ENCODE data around the gene LTB4R. TPM values are rescaled to one million over a fixed set of nuclear protein-coding genes. Genes with fewer than 3 reads are reported as not detected.

LTB4R gene
- polyA plus RNA-seq, 1 donor from 2014 or later: 4.3 TPM

DNA sequence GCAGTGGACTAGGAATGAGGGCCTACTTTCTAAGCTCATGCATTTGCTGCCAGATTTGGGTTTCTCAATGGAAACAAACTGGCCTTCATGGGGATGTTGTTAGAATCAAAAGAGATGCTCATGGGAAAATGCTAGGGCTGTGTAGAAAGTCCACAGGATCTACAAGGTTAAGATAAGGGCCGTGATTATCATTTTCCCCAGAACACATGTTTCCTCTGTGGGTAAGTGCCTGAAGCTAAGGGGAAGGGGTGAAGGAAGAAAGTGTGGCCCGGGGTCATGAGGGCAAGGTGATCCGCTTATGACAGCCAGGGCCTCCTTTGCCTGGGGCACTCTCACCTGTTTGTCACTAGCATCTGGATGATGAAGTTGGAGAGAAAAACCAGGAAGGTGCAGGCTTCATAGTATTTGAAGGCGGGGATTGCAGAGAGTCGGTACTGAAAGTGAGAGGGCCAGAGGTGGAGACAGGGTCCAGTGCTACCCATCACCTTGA lies 13.8 kb downstream of the LTB4R start:
- H3K9ac ChIP-seq (ENCODE audit: low read length): no peak overlapping the region
- H3K9me3 ChIP-seq (ENCODE audit: low read length): no peaks in the 10 kb centered on the region

DNA sequence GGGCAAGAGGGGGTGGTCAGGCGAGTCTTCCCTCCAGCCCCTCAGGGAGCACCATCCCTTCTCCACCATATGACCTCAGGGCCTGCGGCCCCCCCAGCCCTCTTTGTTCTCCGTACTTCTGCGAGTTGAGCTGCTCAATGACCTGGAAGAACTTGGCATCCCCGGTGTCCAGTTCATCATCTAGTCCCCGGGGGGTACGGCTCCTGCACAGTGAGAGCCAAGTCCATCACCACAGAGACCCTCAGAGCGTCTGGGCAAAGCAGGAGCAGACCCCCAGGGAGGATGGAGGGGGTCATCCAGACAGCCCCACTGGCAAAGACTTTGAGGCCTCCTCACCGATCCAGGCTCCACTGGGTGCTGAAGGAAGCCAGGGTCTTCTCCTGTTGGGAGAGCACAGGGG lies 14.7 kb downstream of the LTB4R start:
- Histone ChIP-seq H3K36me3 (ENCODE audit: insufficient read depth, low read length) (no peaks in the 10 kb centered on the region), H3K9ac (ENCODE audit: low read length) (no peak overlapping the region), H3K9me2 (ENCODE audit: insufficient read depth, low read length) (no peaks in the 10 kb centered on the region), H4K20me1 (ENCODE audit: insufficient read depth) (no peaks in the 10 kb centered on the region), H3K27ac (ENCODE audit: low read length) (no peak overlapping the region), H2AFZ (ENCODE audit: low read depth, low read length) (no peak overlapping the region), H3K27me3 (ENCODE audit: insufficient read depth, low read depth, low read length) (peaks cover 8% of the 10 kb centered on the region), H3K4me2 (ENCODE audit: low read length) (no peak overlapping the region), H3K9me3 (ENCODE audit: low read length) (no peaks in the 10 kb centered on the region), H3K79me2 (replicated peaks; ENCODE audit: insufficient read depth, low read length) (no peaks in the 10 kb centered on the region), H3K4me3 (ENCODE audit: low read length) (no peak overlapping the region), H3F3A (ENCODE audit: insufficient read depth, low read length, poor library complexity, severe bottlenecking) (no peaks in the 10 kb centered on the region)
- no peak for TF ChIP-seq SMC3 (conservative IDR thresholded peaks at IDR 0.05; ENCODE audit: poor library complexity)
- no peak for TF ChIP-seq EP300 (conservative IDR thresholded peaks at IDR 0.05; ENCODE audit: poor library complexity, severe bottlenecking)
- no peak for TF ChIP-seq RAD21 (conservative IDR thresholded peaks at IDR 0.05)
- no peak for TF ChIP-seq TAF1 (IDR thresholded peaks at IDR 0.05; ENCODE audit: low read depth)
- no peak for TF ChIP-seq EZH2 (IDR thresholded peaks at IDR 0.05; ENCODE audit: borderline replicate concordance, insufficient read depth, low read length, poor library complexity, severe bottlenecking)
- TF ChIP-seq, protein P1, sequence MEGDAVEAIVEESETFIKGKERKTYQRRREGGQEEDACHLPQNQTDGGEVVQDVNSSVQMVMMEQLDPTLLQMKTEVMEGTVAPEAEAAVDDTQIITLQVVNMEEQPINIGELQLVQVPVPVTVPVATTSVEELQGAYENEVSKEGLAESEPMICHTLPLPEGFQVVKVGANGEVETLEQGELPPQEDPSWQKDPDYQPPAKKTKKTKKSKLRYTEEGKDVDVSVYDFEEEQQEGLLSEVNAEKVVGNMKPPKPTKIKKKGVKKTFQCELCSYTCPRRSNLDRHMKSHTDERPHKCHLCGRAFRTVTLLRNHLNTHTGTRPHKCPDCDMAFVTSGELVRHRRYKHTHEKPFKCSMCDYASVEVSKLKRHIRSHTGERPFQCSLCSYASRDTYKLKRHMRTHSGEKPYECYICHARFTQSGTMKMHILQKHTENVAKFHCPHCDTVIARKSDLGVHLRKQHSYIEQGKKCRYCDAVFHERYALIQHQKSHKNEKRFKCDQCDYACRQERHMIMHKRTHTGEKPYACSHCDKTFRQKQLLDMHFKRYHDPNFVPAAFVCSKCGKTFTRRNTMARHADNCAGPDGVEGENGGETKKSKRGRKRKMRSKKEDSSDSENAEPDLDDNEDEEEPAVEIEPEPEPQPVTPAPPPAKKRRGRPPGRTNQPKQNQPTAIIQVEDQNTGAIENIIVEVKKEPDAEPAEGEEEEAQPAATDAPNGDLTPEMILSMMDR (IDR thresholded peaks at IDR 0.05; ENCODE audit: poor library complexity, severe bottlenecking): no peak
- TF ChIP-seq POLR2AphosphoS5 (IDR thresholded peaks at IDR 0.05): no peak
- no peak for TF ChIP-seq MXI1 (conservative IDR thresholded peaks at IDR 0.05; ENCODE audit: poor library complexity, severe bottlenecking)
- TF ChIP-seq, protein P2, sequence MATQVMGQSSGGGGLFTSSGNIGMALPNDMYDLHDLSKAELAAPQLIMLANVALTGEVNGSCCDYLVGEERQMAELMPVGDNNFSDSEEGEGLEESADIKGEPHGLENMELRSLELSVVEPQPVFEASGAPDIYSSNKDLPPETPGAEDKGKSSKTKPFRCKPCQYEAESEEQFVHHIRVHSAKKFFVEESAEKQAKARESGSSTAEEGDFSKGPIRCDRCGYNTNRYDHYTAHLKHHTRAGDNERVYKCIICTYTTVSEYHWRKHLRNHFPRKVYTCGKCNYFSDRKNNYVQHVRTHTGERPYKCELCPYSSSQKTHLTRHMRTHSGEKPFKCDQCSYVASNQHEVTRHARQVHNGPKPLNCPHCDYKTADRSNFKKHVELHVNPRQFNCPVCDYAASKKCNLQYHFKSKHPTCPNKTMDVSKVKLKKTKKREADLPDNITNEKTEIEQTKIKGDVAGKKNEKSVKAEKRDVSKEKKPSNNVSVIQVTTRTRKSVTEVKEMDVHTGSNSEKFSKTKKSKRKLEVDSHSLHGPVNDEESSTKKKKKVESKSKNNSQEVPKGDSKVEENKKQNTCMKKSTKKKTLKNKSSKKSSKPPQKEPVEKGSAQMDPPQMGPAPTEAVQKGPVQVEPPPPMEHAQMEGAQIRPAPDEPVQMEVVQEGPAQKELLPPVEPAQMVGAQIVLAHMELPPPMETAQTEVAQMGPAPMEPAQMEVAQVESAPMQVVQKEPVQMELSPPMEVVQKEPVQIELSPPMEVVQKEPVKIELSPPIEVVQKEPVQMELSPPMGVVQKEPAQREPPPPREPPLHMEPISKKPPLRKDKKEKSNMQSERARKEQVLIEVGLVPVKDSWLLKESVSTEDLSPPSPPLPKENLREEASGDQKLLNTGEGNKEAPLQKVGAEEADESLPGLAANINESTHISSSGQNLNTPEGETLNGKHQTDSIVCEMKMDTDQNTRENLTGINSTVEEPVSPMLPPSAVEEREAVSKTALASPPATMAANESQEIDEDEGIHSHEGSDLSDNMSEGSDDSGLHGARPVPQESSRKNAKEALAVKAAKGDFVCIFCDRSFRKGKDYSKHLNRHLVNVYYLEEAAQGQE (IDR thresholded peaks at IDR 0.05; ENCODE audit: borderline replicate concordance): no peak

More for the DNA sequence above, 13.8 kb downstream of the LTB4R start:
- Histone ChIP-seq H2AFZ (ENCODE audit: low read depth, low read length) (no peak overlapping the region), H3K9me2 (ENCODE audit: insufficient read depth, low read length) (no peaks in the 10 kb centered on the region), H3K4me2 (ENCODE audit: low read length) (no peak overlapping the region), H3K27ac (ENCODE audit: low read length) (no peak overlapping the region), H3K79me2 (replicated peaks; ENCODE audit: insufficient read depth, low read length) (no peaks in the 10 kb centered on the region), H3K36me3 (ENCODE audit: insufficient read depth, low read length) (no peaks in the 10 kb centered on the region), H4K20me1 (ENCODE audit: insufficient read depth) (no peaks in the 10 kb centered on the region), H3F3A (ENCODE audit: insufficient read depth, low read length, poor library complexity, severe bottlenecking) (no peaks in the 10 kb centered on the region), H3K27me3 (ENCODE audit: insufficient read depth, low read depth, low read length) (no peaks in the 10 kb centered on the region), H3K4me3 (ENCODE audit: low read length) (no peak overlapping the region)
- TF ChIP-seq SMC3 (conservative IDR thresholded peaks at IDR 0.05; ENCODE audit: poor library complexity): no peak

DNA sequence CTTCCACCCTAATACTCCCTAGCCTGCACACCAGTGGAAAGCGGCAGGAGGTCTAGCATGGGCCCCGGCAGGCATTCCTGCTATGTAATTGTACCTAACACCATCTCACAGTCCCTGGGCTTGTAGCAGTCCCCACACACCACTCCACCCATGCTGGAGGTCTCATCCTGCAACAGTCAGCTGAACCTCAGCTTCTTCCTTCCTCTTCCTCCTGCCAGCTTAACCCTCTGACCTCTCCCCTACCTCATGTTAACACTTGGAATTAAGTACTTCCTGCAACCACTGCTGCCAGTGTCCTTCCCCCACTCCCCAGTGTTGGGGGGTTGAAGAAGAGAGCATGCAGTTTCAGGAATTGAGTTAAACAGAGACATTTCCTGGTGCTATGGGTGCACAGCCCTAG lies 16.0 kb downstream of the LTB4R start:
- no peaks in the 10 kb centered on the region for H4K20me1 ChIP-seq (ENCODE audit: insufficient read depth)
- peaks cover 20% of the 10 kb centered on the region for H3K27me3 ChIP-seq (ENCODE audit: insufficient read depth, low read depth, low read length)
- H3F3A ChIP-seq (ENCODE audit: insufficient read depth, low read length, poor library complexity, severe bottlenecking): no peaks in the 10 kb centered on the region
- H3K4me2 ChIP-seq (ENCODE audit: low read length): no peak overlapping the region
- no peak overlapping the region for H3K9ac ChIP-seq (ENCODE audit: low read length)
- no peaks in the 10 kb centered on the region for H3K79me2 ChIP-seq (replicated peaks; ENCODE audit: insufficient read depth, low read length)
- H3K9me3 ChIP-seq (ENCODE audit: low read length): no peaks in the 10 kb centered on the region
- H3K9me2 ChIP-seq (ENCODE audit: insufficient read depth, low read length): no peaks in the 10 kb centered on the region
- no peak overlapping the region for H3K27ac ChIP-seq (ENCODE audit: low read length)
- TF ChIP-seq TAF1 (IDR thresholded peaks at IDR 0.05; ENCODE audit: low read depth) (no peak), EZH2 (IDR thresholded peaks at IDR 0.05; ENCODE audit: borderline replicate concordance, insufficient read depth, low read length, poor library complexity, severe bottlenecking) (no peak), POLR2AphosphoS5 (IDR thresholded peaks at IDR 0.05) (no peak), RAD21 (conservative IDR thresholded peaks at IDR 0.05) (no peak), EP300 (conservative IDR thresholded peaks at IDR 0.05; ENCODE audit: poor library complexity, severe bottlenecking) (no peak), SMC3 (conservative IDR thresholded peaks at IDR 0.05; ENCODE audit: poor library complexity) (no peak), MXI1 (conservative IDR thresholded peaks at IDR 0.05; ENCODE audit: poor library complexity, severe bottlenecking) (no peak)
- TF ChIP-seq, protein P1 (IDR thresholded peaks at IDR 0.05; ENCODE audit: poor library complexity, severe bottlenecking): no peak
- TF ChIP-seq, protein P2 (IDR thresholded peaks at IDR 0.05; ENCODE audit: borderline replicate concordance): no peak
- H3K4me3 ChIP-seq (ENCODE audit: low read length): no peak overlapping the region
- H2AFZ ChIP-seq (ENCODE audit: low read depth, low read length): no peak overlapping the region
- H3K36me3 ChIP-seq (ENCODE audit: insufficient read depth, low read length): no peaks in the 10 kb centered on the region
